PC-9 (cell line): ENCODE results near the gene P2RY8. TPM values are rescaled to one million over a fixed set of nuclear protein-coding genes. Genes with fewer than 3 reads are reported as not detected.

Experiments
- BruUV-seq: library from RNA; stranded (reverse); fragments of 400-500 nt; replicated peaks from 2 replicates; lab custom pipeline; 2021; lab: Mats Ljungman, UMichigan
- CTCF ChIA-PET: fragments of 300-600 bp; sonication (Branson Sonifier 250); formaldehyde crosslinking; loops from one replicate; lab custom pipeline; 2022; ENCODE audit warnings: antibody characterized with exemption; lab: Charles Lee
- POLR2A ChIA-PET: fragments of 300-600 bp; sonication (Branson Sonifier 250); formaldehyde crosslinking; loops from one replicate; lab custom pipeline; 2022; ENCODE audit warnings: antibody characterized with exemption; ENCODE audit not compliant: unreplicated experiment; lab: Charles Lee
- DNase-seq, 2 experiments: peaks; one replicate each; pipeline versions ENCODE4 v3.0.0 to v3.0.0-alpha.2; 2015 to 2022; ENCODE audit warnings: mixed read lengths in 1 of 2
- H2AFZ ChIP-seq: fragments of 200-600 bp; sonication (generic); 2 replicates; pipeline ENCODE4 v1.8.1; 2017; ENCODE audit warnings: antibody characterized with exemption
- H3F3A ChIP-seq: fragments of 200-600 bp; sonication (generic); 2 replicates; pipeline ENCODE4 v1.8.1; 2017; ENCODE audit warnings: antibody characterized with exemption, mild to moderate bottlenecking, low read depth; ENCODE audit not compliant: insufficient read depth
- H3K27ac ChIP-seq: fragments of 200-600 bp; sonication (generic); 2 replicates; pipeline ENCODE4 v1.6.1; 2016; ENCODE audit warnings: mixed run types
- H3K27me3 ChIP-seq: fragments of 200-600 bp; sonication (generic); 2 replicates; pipeline ENCODE4 v1.6.1; 2016; ENCODE audit warnings: low read depth, mixed run types; ENCODE audit not compliant: insufficient read depth
- H3K36me3 ChIP-seq: fragments of 200-600 bp; sonication (generic); 2 replicates; pipeline ENCODE4 v1.6.1; 2016; ENCODE audit warnings: low read depth, mixed run types
- H3K4me1 ChIP-seq: fragments of 200-600 bp; sonication (generic); replicated peaks from 2 replicates; pipeline ENCODE4 v1.6.1; 2016; ENCODE audit warnings: mixed run types; ENCODE audit not compliant: insufficient read depth
- H3K4me2 ChIP-seq: fragments of 200-600 bp; sonication (generic); 2 replicates; pipeline ENCODE4 v1.6.1; 2017; ENCODE audit warnings: mixed run types
- H3K4me3 ChIP-seq: fragments of 200-600 bp; sonication (generic); 2 replicates; pipeline ENCODE4 v1.6.1; 2016; ENCODE audit warnings: mixed run types
- H3K79me2 ChIP-seq: fragments of 200-600 bp; sonication (generic); 2 replicates; pipeline ENCODE4 v1.6.1; 2017; ENCODE audit warnings: low read depth, mixed run types
- H3K9me2 ChIP-seq: fragments of 200-600 bp; sonication (generic); 2 replicates; pipeline ENCODE4 v1.8.1; 2017; ENCODE audit warnings: mild to moderate bottlenecking; ENCODE audit not compliant: insufficient read depth
- H3K9me3 ChIP-seq: fragments of 200-600 bp; sonication (generic); 2 replicates; pipeline ENCODE4 v1.8.1; 2016; ENCODE audit warnings: low read depth; ENCODE audit not compliant: insufficient read depth
- H4K20me1 ChIP-seq: fragments of 200-600 bp; sonication (generic); 2 replicates; pipeline ENCODE4 v1.8.1; 2017; ENCODE audit not compliant: insufficient read depth
- EZH2 ChIP-seq: fragments of 200-600 bp; sonication (generic); IDR thresholded peaks from 2 replicates; pipeline ENCODE4 v1.8.0; 2017; ENCODE audit warnings: antibody characterized with exemption, low read depth
- intact Hi-C: fragments of 100-400 bp; cut with micrococcal nuclease; formaldehyde crosslinking; loops from one replicate; pipeline ENCODE4 v1.10.0; 2022; ENCODE audit not compliant: unreplicated experiment
- total RNA-seq: library from RNA; stranded (reverse); gene quantifications from 2 replicates; pipeline ENCODE4 v1.2.3, GENCODE V29; 2021
- TF ChIP-seq, protein P1 (sequence below): fragments of 200-600 bp; sonication (generic); conservative IDR thresholded peaks from 2 replicates; pipeline ENCODE4 v1.6.1; 2017; ENCODE audit warnings: mixed run types, antibody characterized with exemption, mild to moderate bottlenecking, moderate library complexity

P2RY8 gene
- total RNA-seq, 1 experiment from 2014 or later: not detected

DNA sequence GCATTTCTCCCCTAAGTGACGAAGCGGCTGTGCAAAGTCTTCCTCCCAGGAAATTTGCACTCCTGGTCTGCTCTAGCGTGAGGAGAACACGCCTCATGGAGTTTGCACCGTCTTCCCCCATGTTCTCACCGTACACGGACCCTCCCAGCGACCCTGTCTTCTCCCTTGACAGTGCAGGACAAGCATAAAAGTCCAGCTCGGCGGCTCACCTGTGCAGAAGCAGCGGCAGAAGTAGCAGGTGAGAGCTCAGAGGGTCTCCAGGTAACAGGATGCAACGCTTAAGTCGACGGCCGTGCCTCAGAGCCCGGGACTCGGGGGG, 314 bp downstream of the P2RY8 start:
- H3K4me3 ChIP-seq: no peak overlapping the region
- BruUV-seq: no TSS peak

DNA sequence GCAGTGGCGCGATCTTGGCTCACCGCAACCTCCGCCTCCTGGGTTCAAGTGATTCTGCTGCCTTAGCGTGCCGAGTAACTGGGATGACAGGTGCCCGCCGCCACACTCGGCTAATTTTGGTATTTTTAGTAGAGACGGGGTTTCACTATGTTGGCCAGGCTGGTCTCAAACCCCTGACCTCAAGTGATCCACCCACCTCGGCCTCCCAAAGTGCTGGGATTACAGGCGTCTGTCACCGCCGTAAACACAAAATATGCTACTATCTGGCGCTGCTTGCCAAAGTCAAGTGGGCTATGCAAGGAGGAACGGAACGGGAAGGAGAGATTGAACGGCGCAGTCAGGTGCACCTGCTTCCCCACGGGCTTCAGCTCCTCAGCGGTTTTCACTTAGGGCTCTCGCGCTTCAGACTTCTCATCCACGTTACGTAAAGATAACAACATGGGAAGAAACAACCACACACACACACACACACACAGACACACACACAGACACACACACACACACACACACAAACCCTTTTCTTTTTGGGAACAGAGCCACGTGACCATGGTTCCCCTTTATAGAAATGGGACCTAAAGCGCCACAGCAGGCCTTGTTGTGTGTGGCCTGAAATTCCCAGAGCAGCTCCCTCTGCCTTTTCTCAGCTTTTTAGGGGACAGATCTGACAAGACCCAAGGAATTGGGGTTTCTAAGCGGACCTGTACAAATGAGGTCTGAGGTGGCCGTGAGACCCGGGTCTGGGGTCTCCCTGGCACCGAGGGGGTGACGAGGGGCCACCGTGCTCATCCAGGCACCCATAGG, 1.5 kb downstream of the P2RY8 start:
- no peaks in the 10 kb centered on the region for H3K36me3 ChIP-seq
- H3K4me1 ChIP-seq: no peaks in the 10 kb centered on the region
- no peaks in the 10 kb centered on the region for H3K9me2 ChIP-seq
- no TSS peak for BruUV-seq
- no peak overlapping the region for H3K27ac ChIP-seq
- H2AFZ ChIP-seq: no peak overlapping the region
- ChIA-PET POLR2A (no interaction called here), CTCF (no interaction called here)
- no peak overlapping the region for H3K4me3 ChIP-seq
- TF ChIP-seq EZH2: no peak
- TF ChIP-seq, protein P1, sequence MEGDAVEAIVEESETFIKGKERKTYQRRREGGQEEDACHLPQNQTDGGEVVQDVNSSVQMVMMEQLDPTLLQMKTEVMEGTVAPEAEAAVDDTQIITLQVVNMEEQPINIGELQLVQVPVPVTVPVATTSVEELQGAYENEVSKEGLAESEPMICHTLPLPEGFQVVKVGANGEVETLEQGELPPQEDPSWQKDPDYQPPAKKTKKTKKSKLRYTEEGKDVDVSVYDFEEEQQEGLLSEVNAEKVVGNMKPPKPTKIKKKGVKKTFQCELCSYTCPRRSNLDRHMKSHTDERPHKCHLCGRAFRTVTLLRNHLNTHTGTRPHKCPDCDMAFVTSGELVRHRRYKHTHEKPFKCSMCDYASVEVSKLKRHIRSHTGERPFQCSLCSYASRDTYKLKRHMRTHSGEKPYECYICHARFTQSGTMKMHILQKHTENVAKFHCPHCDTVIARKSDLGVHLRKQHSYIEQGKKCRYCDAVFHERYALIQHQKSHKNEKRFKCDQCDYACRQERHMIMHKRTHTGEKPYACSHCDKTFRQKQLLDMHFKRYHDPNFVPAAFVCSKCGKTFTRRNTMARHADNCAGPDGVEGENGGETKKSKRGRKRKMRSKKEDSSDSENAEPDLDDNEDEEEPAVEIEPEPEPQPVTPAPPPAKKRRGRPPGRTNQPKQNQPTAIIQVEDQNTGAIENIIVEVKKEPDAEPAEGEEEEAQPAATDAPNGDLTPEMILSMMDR: no peak
- no peaks in the 10 kb centered on the region; the same call in 1 of the 2 replicates for H3F3A ChIP-seq
- H3K27me3 ChIP-seq: no peaks in the 10 kb centered on the region
- no peaks in the 10 kb centered on the region for H3K9me3 ChIP-seq
- intact Hi-C loops: no loop called here
- DNase-seq: no peak
- no peaks in the 10 kb centered on the region for H4K20me1 ChIP-seq
- no peak overlapping the region for H3K4me2 ChIP-seq
- H3K79me2 ChIP-seq: no peaks in the 10 kb centered on the region

More for the DNA sequence above, 314 bp downstream of the P2RY8 start:
- Histone ChIP-seq H3K79me2 (no peaks in the 10 kb centered on the region), H3K36me3 (no peaks in the 10 kb centered on the region), H2AFZ (no peak overlapping the region), H3K4me2 (no peak overlapping the region), H3F3A (no peaks in the 10 kb centered on the region; the same call in 1 of the 2 replicates), H3K27ac (no peak overlapping the region), H3K27me3 (no peaks in the 10 kb centered on the region), H3K4me1 (no peaks in the 10 kb centered on the region), H3K9me2 (no peaks in the 10 kb centered on the region), H3K9me3 (no peaks in the 10 kb centered on the region), H4K20me1 (no peaks in the 10 kb centered on the region)
- DNase-seq: no peak
- intact Hi-C loops: no loop called here
- POLR2A ChIA-PET: no interaction called here
- CTCF ChIA-PET: no interaction called here
- TF ChIP-seq EZH2: no peak
- TF ChIP-seq, protein P1: no peak

DNA sequence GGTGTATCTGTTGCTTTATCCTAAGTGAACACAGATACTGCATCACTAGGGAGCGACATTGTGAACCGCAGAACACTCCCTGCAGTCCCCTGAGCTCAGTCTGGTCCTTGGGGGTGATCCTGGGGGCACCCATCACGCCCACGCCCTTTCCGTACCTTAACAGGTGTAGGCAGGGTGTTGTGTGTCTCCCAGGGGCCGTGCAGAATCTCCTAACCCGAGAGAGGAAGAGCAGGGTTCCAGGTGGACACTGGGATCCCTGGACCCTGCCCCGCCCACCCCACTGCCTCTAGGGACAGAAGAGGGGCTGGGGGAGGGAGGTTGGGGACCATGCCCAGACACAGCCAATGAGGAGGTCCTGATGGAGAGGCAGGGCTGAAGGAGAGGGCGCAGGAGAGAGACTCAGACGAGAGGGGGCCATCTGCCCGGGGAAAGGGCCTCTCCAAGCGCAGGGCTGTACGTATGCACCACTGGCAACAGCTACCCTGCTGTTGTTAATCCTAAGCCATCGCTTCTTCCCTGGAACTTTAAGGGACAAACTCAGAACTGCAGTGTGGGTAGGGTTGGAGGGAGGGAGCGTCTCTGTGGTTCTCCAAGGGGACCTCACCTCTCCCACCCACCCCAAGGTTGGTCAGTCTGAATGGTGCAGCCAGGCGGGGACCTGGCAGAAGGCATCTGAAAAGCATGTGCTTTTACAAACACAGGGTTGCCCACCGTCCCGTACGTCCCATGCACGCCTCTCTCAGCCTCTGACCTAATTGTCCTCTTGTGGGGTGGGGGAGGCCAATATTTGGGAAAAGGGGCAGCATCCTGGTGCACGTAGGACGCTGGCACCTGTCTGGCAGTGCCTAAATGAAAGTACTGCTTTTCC, 2.5 kb downstream of the P2RY8 start:
- TF ChIP-seq EZH2: no peak
- TF ChIP-seq, protein P1: no peak
- no TSS peak for BruUV-seq
- intact Hi-C loops: no loop called here
- Histone ChIP-seq H3K9me3 (no peaks in the 10 kb centered on the region), H4K20me1 (no peaks in the 10 kb centered on the region), H3K27me3 (no peaks in the 10 kb centered on the region), H3K4me2 (no peak overlapping the region), H3K4me3 (no peak overlapping the region), H2AFZ (no peak overlapping the region), H3K79me2 (no peaks in the 10 kb centered on the region), H3K4me1 (no peaks in the 10 kb centered on the region), H3K9me2 (no peaks in the 10 kb centered on the region), H3F3A (no peaks in the 10 kb centered on the region; the same call in 1 of the 2 replicates), H3K36me3 (no peaks in the 10 kb centered on the region), H3K27ac (no peak overlapping the region)
- ChIA-PET POLR2A (no interaction called here), CTCF (no interaction called here)
- no peak for DNase-seq
